ENCODE measurements around the gene DIPK1C.

DNA sequence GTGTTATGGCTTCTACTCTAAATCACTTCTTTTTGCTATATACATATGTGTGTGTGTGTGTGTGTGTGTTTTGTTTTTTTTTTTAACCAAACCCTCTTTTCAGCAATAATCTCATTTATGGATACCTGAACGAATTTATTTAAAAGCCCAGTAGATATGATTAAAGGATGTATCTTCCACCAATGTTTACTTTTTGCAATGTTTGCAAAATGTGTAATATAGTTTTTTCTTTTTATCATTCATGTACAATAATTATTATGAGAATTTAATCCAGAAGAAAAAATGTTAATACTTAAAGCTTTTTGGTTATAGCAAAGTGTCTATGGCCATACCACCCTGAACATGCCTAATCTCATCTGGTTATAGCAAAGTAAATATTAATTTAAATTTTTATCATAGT is 37.4 kb upstream of the DIPK1C start:
- TF ChIP-seq POLR2A (IDR thresholded peaks at IDR 0.05; ENCODE audit: low read length) = no peak
- TF ChIP-seq RAD21 (conservative IDR thresholded peaks at IDR 0.05 in 1 of 2, IDR thresholded peaks at IDR 0.05 in 1 of 2) = no peak
- no peak for TF ChIP-seq EP300 (IDR thresholded peaks at IDR 0.05)
- TF ChIP-seq, protein P1, sequence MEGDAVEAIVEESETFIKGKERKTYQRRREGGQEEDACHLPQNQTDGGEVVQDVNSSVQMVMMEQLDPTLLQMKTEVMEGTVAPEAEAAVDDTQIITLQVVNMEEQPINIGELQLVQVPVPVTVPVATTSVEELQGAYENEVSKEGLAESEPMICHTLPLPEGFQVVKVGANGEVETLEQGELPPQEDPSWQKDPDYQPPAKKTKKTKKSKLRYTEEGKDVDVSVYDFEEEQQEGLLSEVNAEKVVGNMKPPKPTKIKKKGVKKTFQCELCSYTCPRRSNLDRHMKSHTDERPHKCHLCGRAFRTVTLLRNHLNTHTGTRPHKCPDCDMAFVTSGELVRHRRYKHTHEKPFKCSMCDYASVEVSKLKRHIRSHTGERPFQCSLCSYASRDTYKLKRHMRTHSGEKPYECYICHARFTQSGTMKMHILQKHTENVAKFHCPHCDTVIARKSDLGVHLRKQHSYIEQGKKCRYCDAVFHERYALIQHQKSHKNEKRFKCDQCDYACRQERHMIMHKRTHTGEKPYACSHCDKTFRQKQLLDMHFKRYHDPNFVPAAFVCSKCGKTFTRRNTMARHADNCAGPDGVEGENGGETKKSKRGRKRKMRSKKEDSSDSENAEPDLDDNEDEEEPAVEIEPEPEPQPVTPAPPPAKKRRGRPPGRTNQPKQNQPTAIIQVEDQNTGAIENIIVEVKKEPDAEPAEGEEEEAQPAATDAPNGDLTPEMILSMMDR (IDR thresholded peaks at IDR 0.05) = no peak
